MCF 10A (cell line): ENCODE results near the gene MISFA. TPM values are rescaled to one million over a fixed set of nuclear protein-coding genes. Genes with fewer than 3 reads are reported as not detected.
A peak's percentile ranks its signal among the peaks of the same experiment; 100 is the strongest.

Experiments
- BruUV-seq: library from RNA; stranded (reverse); fragments of 400-500 nt; replicated peaks from 2 replicates; lab custom pipeline; 2021; lab: Mats Ljungman, UMichigan
- CTCF ChIA-PET: fragments of 300-600 bp; sonication (Branson Sonifier 250); formaldehyde crosslinking; extraction: SDS; loops from one replicate; lab custom pipeline; 2021; ENCODE audit warnings: antibody characterized with exemption, inconsistent platforms; lab: Yijun Ruan, JAX
- POLR2A ChIA-PET: fragments of 300-600, 350-650 bp; sonication (Branson Sonifier 250); formaldehyde crosslinking; extraction: SDS; loops from one replicate; lab custom pipeline; 2020; ENCODE audit warnings: antibody characterized with exemption, inconsistent platforms; lab: Yijun Ruan, JAX
- DNase-seq: peaks from one replicate; pipeline ENCODE4 v3.0.0-alpha.2; 2018; ENCODE audit not compliant: unreplicated experiment
- H3K27ac Mint-ChIP-seq: one replicate; pipeline ENCODE4 v1.8.0; 2022; ENCODE audit warnings: mild to moderate bottlenecking, low read depth, mixed read lengths; ENCODE audit not compliant: unreplicated experiment
- H3K27me3 Mint-ChIP-seq: one replicate; pipeline ENCODE4 v1.8.0; 2022; ENCODE audit warnings: mixed read lengths; ENCODE audit not compliant: insufficient read depth, unreplicated experiment
- H3K36me3 Mint-ChIP-seq: one replicate; pipeline ENCODE4 v1.8.0; 2022; ENCODE audit warnings: mild to moderate bottlenecking, moderate library complexity, mixed read lengths; ENCODE audit not compliant: insufficient read depth, unreplicated experiment
- H3K4me1 Mint-ChIP-seq: one replicate; pipeline ENCODE4 v1.8.0; 2022; ENCODE audit warnings: mixed read lengths; ENCODE audit not compliant: insufficient read depth, unreplicated experiment
- H3K4me3 Mint-ChIP-seq: one replicate; pipeline ENCODE4 v1.8.0; 2022; ENCODE audit warnings: mild to moderate bottlenecking, moderate library complexity, mixed read lengths; ENCODE audit not compliant: unreplicated experiment
- H3K9me3 Mint-ChIP-seq: one replicate; pipeline ENCODE4 v1.8.0; 2022; ENCODE audit warnings: mixed read lengths; ENCODE audit not compliant: unreplicated experiment
- CTCF ChIP-seq: fragments of 200-600 bp; IDR thresholded peaks from one replicate; pipeline ENCODE4 v1.8.0; 2022; ENCODE audit warnings: antibody characterized with exemption, mild to moderate bottlenecking; ENCODE audit not compliant: unreplicated experiment
- intact Hi-C: fragments of 100-400 bp; cut with micrococcal nuclease; formaldehyde crosslinking; loops from 2 replicates; pipeline ENCODE4 v1.14.1; 2022
- total RNA-seq: library from RNA; stranded (reverse); gene quantifications from 2 replicates; pipeline ENCODE4 v1.2.3, GENCODE V29; 2022

The MISFA gene
- total RNA-seq, 1 experiment from 2014 or later, result 2.4 TPM

DNA sequence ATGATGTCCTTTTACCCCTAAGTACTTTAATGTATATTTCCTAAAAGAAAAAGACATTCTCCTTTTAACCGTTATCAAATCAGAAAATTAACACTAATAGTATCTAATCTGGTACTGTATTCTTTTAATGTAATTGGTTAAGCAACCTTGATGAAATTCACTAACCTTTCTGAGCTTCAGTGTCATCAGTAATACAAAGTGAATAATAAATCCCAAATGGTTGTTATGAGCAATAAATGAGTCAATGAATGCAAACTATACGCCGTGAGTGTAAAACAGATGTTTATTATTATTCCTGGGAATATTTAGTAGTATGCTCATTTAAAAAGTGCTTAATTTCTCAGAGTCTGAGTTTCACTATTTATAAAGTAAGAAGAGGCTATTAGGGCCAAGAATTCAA, 32.5 kb upstream of the MISFA start:
- Mint-ChIP-seq H3K4me3 (no peak overlapping the region), H3K27ac (peak overlapping the region; percentile 19), H3K36me3 (peaks cover 63% of the 10 kb centered on the region), H3K27me3 (no peaks in the 10 kb centered on the region), H3K4me1 (peaks cover 6% of the 10 kb centered on the region), H3K9me3 (no peaks in the 10 kb centered on the region)
- CTCF ChIA-PET, result no interaction called here
- BruUV-seq, result no TSS peak
- intact Hi-C loops, result no loop called here
- TF ChIP-seq CTCF, result no peak
- DNase-seq, result no peak
- POLR2A ChIA-PET, result interaction anchor here (0.6 to 1.5 kb wide), 2 partner anchors 21 to 311 kb away, joined by 3 to 6 read pairs; partner anchors contain the start of gene UEVLD

- no peak overlapping the region for H3K27ac Mint-ChIP-seq
- ChIA-PET CTCF (interaction anchor here (0.6 kb wide), 1 partner anchor 144 kb away, joined by 3 read pairs; no protein-coding TSS in a partner anchor), POLR2A (no interaction called here)
- intact Hi-C loops, result no loop called here
- no peak for DNase-seq
- no peaks in the 10 kb centered on the region for H3K9me3 Mint-ChIP-seq
- peaks cover 60% of the 10 kb centered on the region for H3K36me3 Mint-ChIP-seq
- no peak for TF ChIP-seq CTCF
- H3K27me3 Mint-ChIP-seq, result no peaks in the 10 kb centered on the region
- BruUV-seq, result no TSS peak
- H3K4me1 Mint-ChIP-seq, result peaks cover 6% of the 10 kb centered on the region
- no peak overlapping the region for H3K4me3 Mint-ChIP-seq
Observed at GRCh38 chr11:18575361-18575760, 24.2 kb upstream of the MISFA start.

GRCh38 chr11:18578975-18579598, 20.5 kb upstream of the MISFA start:
- Mint-ChIP-seq H3K27me3 (no peaks in the 10 kb centered on the region), H3K4me3 (no peak overlapping the region), H3K9me3 (no peaks in the 10 kb centered on the region), H3K4me1 (no peaks in the 10 kb centered on the region), H3K36me3 (peaks cover 40% of the 10 kb centered on the region), H3K27ac (no peak overlapping the region)
- POLR2A ChIA-PET, result interaction anchor here (0.7 to 1.6 kb wide), 3 partner anchors 9 to 55 kb away, joined by 4 to 9 read pairs (median 4); partner anchors contain the start of genes SPTY2D1 and UEVLD
- intact Hi-C loops, result no loop called here
- BruUV-seq, result no TSS peak
- no peak for TF ChIP-seq CTCF
- no peak for DNase-seq
- CTCF ChIA-PET, result interaction anchor here (1.1 to 2.1 kb wide), 5 partner anchors 10 to 152 kb away, joined by 3 to 7 read pairs (median 3); partner anchors contain the start of gene UEVLD

- no peaks in the 10 kb centered on the region for H3K9me3 Mint-ChIP-seq
- H3K36me3 Mint-ChIP-seq, result peaks cover 28% of the 10 kb centered on the region
- CTCF ChIA-PET, result interaction anchor here (0.6 to 1.2 kb wide), 3 partner anchors 16 to 145 kb away, joined by 3 to 4 read pairs (median 3); no protein-coding TSS in a partner anchor
- no peak for DNase-seq
- no peak overlapping the region for H3K27ac Mint-ChIP-seq
- no peak overlapping the region for H3K4me3 Mint-ChIP-seq
- POLR2A ChIA-PET, result interaction anchor here (0.7 kb wide), 1 partner anchor 447 kb away, joined by 3 read pairs; no protein-coding TSS in a partner anchor
- intact Hi-C loops, result no loop called here
- no peaks in the 10 kb centered on the region for H3K27me3 Mint-ChIP-seq
- no TSS peak for BruUV-seq
- TF ChIP-seq CTCF, result no peak
- H3K4me1 Mint-ChIP-seq, result no peaks in the 10 kb centered on the region
Observed at GRCh38 chr11:18580113-18580766, 19.3 kb upstream of the MISFA start.
